H1 (cell line): Measurements from ENCODE around the gene FASTK. TPM values are rescaled to one million over a fixed set of nuclear protein-coding genes. Genes with fewer than 3 reads are reported as not detected.

Experiments used
- BACH1 ChIP-seq: IDR thresholded peaks from 2 replicates; pipeline ENCODE4 v1.6.1; 2012; ENCODE audit warnings: low read length, improper control_type of control experiment
- BCL11A ChIP-seq, 2 experiments: IDR thresholded peaks; one replicate each; pipeline ENCODE4 v1.6.1; 2011; ENCODE audit warnings: low read depth in 2 of 2, low read length in 2 of 2, mild to moderate bottlenecking in 2 of 2
- CBX5 ChIP-seq: fragments of 300-800, 300-1000 bp; sonication (generic); IDR thresholded peaks from 2 replicates; pipeline ENCODE4 v1.7.1; 2016; ENCODE audit warnings: antibody characterized with exemption, low read length, low read depth
- CHD1 ChIP-seq: IDR thresholded peaks from 2 replicates; pipeline ENCODE4 v1.6.1; 2012; ENCODE audit warnings: low read depth, low read length, improper control_type of control experiment
- CTBP2 ChIP-seq: IDR thresholded peaks from 2 replicates; pipeline ENCODE4 v1.7.0; 2011; ENCODE audit warnings: borderline replicate concordance, mild to moderate bottlenecking, moderate library complexity, mixed read lengths, low read length; ENCODE audit not compliant: insufficient read depth, insufficient read length
- EGR1 ChIP-seq: IDR thresholded peaks from 2 replicates; pipeline ENCODE4 v1.6.1; 2011; ENCODE audit warnings: low read depth, low read length, borderline replicate concordance
- FOSL1 ChIP-seq: IDR thresholded peaks from 2 replicates; pipeline ENCODE4 v1.6.1; 2011; ENCODE audit warnings: mild to moderate bottlenecking, low read depth, low read length, moderate library complexity; ENCODE audit not compliant: insufficient read depth
- GABPA ChIP-seq: IDR thresholded peaks from 2 replicates; pipeline ENCODE4 v1.6.1; 2011; ENCODE audit warnings: mild to moderate bottlenecking, low read length, moderate library complexity, borderline replicate concordance; ENCODE audit not compliant: insufficient read depth
- HDAC6 ChIP-seq: IDR thresholded peaks from one replicate; pipeline ENCODE4 v1.7.1; 2012; ENCODE audit warnings: low read depth, mild to moderate bottlenecking, inconsistent platforms, low read length, moderate library complexity
- JUN ChIP-seq: IDR thresholded peaks from 2 replicates; pipeline ENCODE4 v1.6.1; 2011; ENCODE audit warnings: low read depth, mild to moderate bottlenecking, improper control_type of control experiment, low read length
- KDM4A ChIP-seq: IDR thresholded peaks from one replicate; pipeline ENCODE4 v1.7.1; 2012; ENCODE audit warnings: low read depth, mild to moderate bottlenecking, moderate library complexity, low read length, inconsistent platforms; ENCODE audit not compliant: severe bottlenecking
- KDM5A ChIP-seq: fragments of 200-600 bp; IDR thresholded peaks from 2 replicates; pipeline ENCODE4 v1.7.1; 2012; ENCODE audit warnings: mild to moderate bottlenecking, low read length, inconsistent platforms, mixed read lengths
- POLR2A ChIP-seq, 2 experiments: IDR thresholded peaks; 1 replicate in 1 of 2; 2 replicates in 1 of 2; pipeline ENCODE4 v1.6.1; 2011; ENCODE audit warnings: low read depth in 2 of 2, low read length in 2 of 2, mild to moderate bottlenecking in 2 of 2; ENCODE audit errors: control extremely low read depth in 1 of 2
- RAD21 ChIP-seq, 2 experiments: IDR thresholded peaks in 1 of 2; conservative IDR thresholded peaks in 1 of 2; 2 replicates each; pipeline ENCODE4 v1.6.1; 2011; ENCODE audit warnings: low read depth in 2 of 2, low read length in 2 of 2, improper control_type of control experiment in 1 of 2, inconsistent platforms in 1 of 2, mild to moderate bottlenecking in 1 of 2, moderate library complexity in 1 of 2
- SIN3A ChIP-seq, 2 experiments: IDR thresholded peaks in 1 of 2; conservative IDR thresholded peaks in 1 of 2; 2 replicates each; pipeline ENCODE4 v1.6.1; 2011 to 2012; ENCODE audit warnings: low read length in 2 of 2, improper control_type of control experiment in 1 of 2, low read depth in 1 of 2, mild to moderate bottlenecking in 1 of 2
- SP4 ChIP-seq: IDR thresholded peaks from 2 replicates; pipeline ENCODE4 v1.6.1; 2012; ENCODE audit warnings: low read length, inconsistent platforms
- SRF ChIP-seq: IDR thresholded peaks from 2 replicates; pipeline ENCODE4 v1.6.1; 2011; ENCODE audit warnings: mild to moderate bottlenecking, low read depth, low read length, moderate library complexity
- TAF1 ChIP-seq: IDR thresholded peaks from 2 replicates; pipeline ENCODE4 v1.6.1; 2011; ENCODE audit warnings: mild to moderate bottlenecking, low read depth, low read length
- TBP ChIP-seq: IDR thresholded peaks from 2 replicates; pipeline ENCODE4 v1.6.1; 2011; ENCODE audit warnings: low read depth, low read length, improper control_type of control experiment
- YY1 ChIP-seq: IDR thresholded peaks from 2 replicates; pipeline ENCODE4 v1.6.1; 2011; ENCODE audit warnings: low read depth, mild to moderate bottlenecking, low read length
- polyA plus RNA-seq, 7 experiments: library from polyadenylated mRNA; depleted of rRNA in 3 of 7; stranded (reverse) in 5 of 7; unstranded in 2 of 7; fragments of >200 nt in 5 of 7; fragments of 200-250 nt in 2 of 7; gene quantifications; 1 replicate in 5 of 7; 2 replicates in 1 of 7; 4 replicates in 1 of 7; pipeline versions ENCODE4 v1.2.1 to v1.2.3, GENCODE V29; 2011 to 2013; ENCODE audit warnings: missing spikeins in 2 of 7, mixed read lengths in 2 of 7
- total RNA-seq: library from RNA; stranded (reverse); fragmentation: NEBNext Ultra II Directional; extraction: Animal tissue kit (Norgen Biotek cat#: 25700); gene quantifications from 2 replicates; pipeline ENCODE4 v1.2.1, GENCODE V29; 2021
- TF ChIP-seq, protein P1 (sequence below), 3 experiments: IDR thresholded peaks; 1 replicate in 2 of 3; 2 replicates in 1 of 3; pipeline versions ENCODE4 v1.5.1 to v1.6.1; 2011; ENCODE audit warnings: low read length in 3 of 3, mild to moderate bottlenecking in 3 of 3, inconsistent platforms in 2 of 3, low read depth in 1 of 3, moderate library complexity in 1 of 3; ENCODE audit not compliant: insufficient read depth in 1 of 3; ENCODE audit errors: control extremely low read depth in 1 of 3
- TF ChIP-seq, protein P2 (sequence below): IDR thresholded peaks from 2 replicates; pipeline ENCODE4 v1.6.1; 2012; ENCODE audit warnings: inconsistent platforms

The FASTK gene
- total and polyA plus RNA-seq, 2 of the 8 experiments (the other 6 are each of a cell fraction or from before 2014, with no cell fraction given): 39.4 to 84.0 TPM

DNA sequence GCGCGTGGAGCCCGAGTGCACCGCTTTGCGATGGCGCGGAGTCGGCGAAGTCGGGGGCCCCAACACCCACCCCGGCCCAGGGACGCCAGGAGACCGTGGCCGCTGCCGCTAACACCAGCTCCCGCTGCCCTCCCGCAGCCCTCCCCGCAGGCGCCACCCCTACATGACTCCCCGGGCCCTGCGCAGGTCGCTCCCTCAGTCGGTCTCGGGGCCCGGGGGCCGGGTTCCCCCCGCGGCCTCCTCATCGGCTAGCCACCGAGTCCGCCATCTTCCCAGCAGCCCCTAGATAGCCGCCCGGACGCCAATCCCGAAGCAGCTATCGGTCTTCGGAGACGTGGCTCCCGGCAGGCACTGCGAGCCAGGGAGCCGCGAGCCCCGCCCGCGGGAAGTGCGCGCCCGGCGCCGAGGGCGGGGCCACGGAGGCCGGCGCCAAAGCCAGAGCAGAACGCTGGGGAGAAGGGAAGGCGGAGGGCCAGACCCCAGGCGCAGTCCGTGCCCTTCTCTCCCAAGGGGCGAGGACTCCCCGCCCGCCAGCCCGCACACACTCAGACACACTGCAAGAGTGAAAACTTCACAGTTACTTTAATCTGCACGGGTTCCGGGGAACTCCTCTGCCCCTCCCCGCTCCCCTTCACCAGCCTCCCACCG, at the start of gene FASTK (continued):
- TF ChIP-seq KDM4A: peak; percentile 58
- TF ChIP-seq YY1: peak; percentile 95
- TF ChIP-seq JUN: no peak
- no peak for TF ChIP-seq SRF
- no peak for TF ChIP-seq FOSL1
- TF ChIP-seq KDM5A: 0 out of 2 replicates have a peak, but pooled peaks have one; percentile 59
- TF ChIP-seq TAF1: peak; percentile 84
- TF ChIP-seq, protein P1, sequence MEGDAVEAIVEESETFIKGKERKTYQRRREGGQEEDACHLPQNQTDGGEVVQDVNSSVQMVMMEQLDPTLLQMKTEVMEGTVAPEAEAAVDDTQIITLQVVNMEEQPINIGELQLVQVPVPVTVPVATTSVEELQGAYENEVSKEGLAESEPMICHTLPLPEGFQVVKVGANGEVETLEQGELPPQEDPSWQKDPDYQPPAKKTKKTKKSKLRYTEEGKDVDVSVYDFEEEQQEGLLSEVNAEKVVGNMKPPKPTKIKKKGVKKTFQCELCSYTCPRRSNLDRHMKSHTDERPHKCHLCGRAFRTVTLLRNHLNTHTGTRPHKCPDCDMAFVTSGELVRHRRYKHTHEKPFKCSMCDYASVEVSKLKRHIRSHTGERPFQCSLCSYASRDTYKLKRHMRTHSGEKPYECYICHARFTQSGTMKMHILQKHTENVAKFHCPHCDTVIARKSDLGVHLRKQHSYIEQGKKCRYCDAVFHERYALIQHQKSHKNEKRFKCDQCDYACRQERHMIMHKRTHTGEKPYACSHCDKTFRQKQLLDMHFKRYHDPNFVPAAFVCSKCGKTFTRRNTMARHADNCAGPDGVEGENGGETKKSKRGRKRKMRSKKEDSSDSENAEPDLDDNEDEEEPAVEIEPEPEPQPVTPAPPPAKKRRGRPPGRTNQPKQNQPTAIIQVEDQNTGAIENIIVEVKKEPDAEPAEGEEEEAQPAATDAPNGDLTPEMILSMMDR (IDR thresholded peaks at IDR 0.05; ENCODE audit: control extremely low read depth in 1 of 3, insufficient read depth in 1 of 3, low read depth in 1 of 3, low read length in 3 of 3): no peak; a peak in 1 of 4 replicates
- TF ChIP-seq CBX5: no peak
- TF ChIP-seq EGR1: no peak
- TF ChIP-seq SP4: no peak
- peak; percentile 62; the same call in 1 of the 2 replicates for TF ChIP-seq TBP
- TF ChIP-seq HDAC6: no peak
- no peak for TF ChIP-seq CTBP2
- TF ChIP-seq POLR2A (IDR thresholded peaks at IDR 0.05; ENCODE audit: control extremely low read depth in 1 of 2, low read depth in 2 of 2, low read length in 2 of 2): peak in 1 of 2 experiments; percentile 62; a peak in 2 of 3 replicates
- TF ChIP-seq, protein P2, sequence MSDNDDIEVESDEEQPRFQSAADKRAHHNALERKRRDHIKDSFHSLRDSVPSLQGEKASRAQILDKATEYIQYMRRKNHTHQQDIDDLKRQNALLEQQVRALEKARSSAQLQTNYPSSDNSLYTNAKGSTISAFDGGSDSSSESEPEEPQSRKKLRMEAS: peak; percentile 20; the same call in 1 of the 2 replicates
- TF ChIP-seq RAD21 (IDR thresholded peaks at IDR 0.05 in 1 of 2, conservative IDR thresholded peaks at IDR 0.05 in 1 of 2; ENCODE audit: low read depth in 2 of 2, low read length in 2 of 2): no peak
- peak in 1 of 2 experiments; percentile 63; a peak in 2 of 4 replicates for TF ChIP-seq SIN3A (conservative IDR thresholded peaks at IDR 0.05 in 1 of 2, IDR thresholded peaks at IDR 0.05 in 1 of 2; ENCODE audit: low read depth in 1 of 2, low read length in 2 of 2)
- TF ChIP-seq BCL11A (IDR thresholded peaks at IDR 0.05; ENCODE audit: low read depth in 2 of 2, low read length in 2 of 2): no peak
- no peak for TF ChIP-seq CHD1
- TF ChIP-seq GABPA: 0 out of 2 replicates have a peak, but pooled peaks have one; percentile 13
- TF ChIP-seq BACH1: no peak
